HG02852 (cell line): ENCODE measurements around the gene CXCR5.

Source experiments
- ATAC-seq: cut with Tn5 transposase; IDR thresholded peaks from one replicate; pipeline ENCODE4 v1.9.1; 2021; ENCODE audit warnings: mild to moderate bottlenecking, moderate library complexity; ENCODE audit not compliant: unreplicated experiment

Gene CXCR5

GRCh38 chr11:118911880-118912741 is 28.4 kb downstream of the CXCR5 start:
- ATAC-seq, result no peak

- ATAC-seq, result no peak
Observed at GRCh38 chr11:118912742-118913410, 29.2 kb downstream of the CXCR5 start.

DNA sequence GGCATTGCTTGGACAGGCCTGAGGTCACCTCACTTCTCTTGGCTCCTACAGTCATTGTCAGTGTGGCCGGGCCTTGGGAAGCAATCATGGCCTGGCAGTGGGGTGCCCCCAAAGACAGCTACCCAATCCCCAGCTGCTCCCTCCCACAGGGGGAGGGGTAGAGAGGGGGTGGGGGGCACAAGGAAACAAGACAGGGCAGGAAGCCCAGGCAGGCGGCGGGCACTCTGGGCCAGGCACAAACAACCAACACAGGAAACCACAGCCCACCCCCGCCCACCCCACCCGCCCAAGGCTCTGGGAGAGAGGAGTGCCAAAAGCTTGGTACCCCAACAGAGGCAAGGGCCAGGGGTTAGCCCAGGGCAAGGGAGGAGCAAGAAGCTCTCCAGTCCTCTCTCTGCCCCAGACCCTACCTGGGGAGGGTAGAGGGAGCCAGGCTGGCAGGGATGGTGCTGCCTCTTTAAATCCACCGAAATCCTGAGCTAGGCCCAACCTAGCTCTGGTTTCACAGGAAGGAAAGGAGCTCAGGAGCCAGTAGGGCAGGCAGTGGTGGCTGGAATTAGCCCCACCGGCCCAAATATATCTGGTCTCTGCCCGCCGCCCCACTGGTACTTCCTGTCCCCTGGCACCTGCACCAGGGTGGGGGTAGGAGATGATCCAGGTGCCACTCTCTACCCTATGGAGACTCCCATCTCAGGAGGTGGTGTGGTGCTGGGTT is 29.9 kb downstream of the CXCR5 start:
- ATAC-seq, result no peak

- ATAC-seq, result peak; percentile 12
Observed at GRCh38 chr11:118914178-118914918, 30.7 kb downstream of the CXCR5 start.

GRCh38 chr11:118914987-118915386 is 31.3 kb downstream of the CXCR5 start:
- peak; percentile 51 for ATAC-seq

- no peak for ATAC-seq
Observed at GRCh38 chr11:118915396-118915795, 31.7 kb downstream of the CXCR5 start.

DNA sequence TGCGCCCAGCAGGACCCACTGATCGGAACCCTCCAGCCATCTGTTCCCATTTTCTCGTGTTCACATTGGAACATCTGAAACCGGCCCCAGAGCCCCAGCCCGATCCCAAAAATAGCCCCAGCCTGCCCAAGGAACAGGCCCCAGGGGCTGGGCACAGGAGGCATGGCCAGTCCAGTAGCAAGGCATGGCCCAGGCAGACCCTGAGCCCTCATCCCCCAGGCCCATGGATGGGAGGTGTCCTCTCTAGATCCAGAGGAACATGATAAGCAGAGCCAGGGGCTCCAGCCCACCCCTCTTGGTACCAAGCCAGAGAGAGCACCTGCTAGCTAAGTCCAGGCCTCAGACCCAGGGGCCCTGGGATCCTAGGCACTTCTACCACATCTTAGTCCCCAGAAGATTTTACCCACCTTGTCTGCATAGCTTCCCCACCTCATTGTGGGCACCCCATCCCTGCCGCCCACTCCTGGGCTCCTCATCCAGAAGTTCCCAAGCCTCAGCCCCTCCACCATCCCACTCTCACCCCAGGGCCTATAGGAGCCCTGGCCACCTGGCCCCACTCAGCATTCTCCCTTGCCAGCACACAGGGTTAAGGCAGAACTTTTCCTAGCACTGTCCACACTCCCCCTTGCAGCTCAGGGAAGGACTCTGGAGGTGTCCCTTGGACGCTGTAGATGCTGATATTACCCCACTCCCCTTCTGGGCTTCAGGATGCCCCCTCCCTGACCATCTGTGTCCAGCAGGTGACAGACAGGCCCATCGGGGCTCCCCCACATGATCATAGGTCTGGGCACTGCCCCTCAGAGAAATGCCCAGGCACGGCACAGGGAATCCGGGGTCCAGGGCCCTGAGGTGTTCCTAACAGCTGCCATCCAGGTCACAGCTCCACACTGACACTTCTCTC is 32.5 kb downstream of the CXCR5 start:
- no peak for ATAC-seq

GRCh38 chr11:118916842-118917388 is 33.2 kb downstream of the CXCR5 start:
- no peak for ATAC-seq

DNA sequence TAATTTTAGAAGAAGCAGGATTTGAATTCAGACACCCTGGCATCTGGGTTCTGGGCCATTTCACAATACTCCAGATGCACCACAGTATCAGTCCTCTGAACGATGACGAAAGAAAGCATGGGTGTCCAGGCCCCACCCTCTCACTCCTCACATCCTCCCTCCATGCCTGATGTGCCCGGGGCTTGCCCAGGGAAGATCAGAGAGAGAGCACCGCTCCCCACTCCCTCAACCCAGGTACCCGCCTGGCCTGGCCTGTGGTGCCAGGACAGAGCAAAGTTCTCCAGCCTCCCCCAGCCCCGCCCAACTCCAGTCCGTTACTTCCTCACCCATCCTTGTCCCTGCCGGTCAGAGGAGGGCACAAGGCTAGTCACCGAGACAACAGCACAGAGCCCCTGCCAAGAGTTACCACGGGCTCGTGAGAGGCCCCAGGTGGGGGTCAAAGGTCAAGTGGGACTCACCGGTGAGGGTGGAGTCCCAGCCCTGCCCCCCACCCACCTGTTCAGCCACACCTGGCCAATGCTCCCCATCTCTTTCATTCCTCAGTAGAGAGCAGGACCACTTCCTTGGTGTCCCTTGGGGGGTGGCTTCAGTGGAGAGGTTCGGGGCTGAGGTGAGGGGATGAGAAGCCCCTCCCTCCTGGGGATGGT is 33.9 kb downstream of the CXCR5 start:
- no peak for ATAC-seq

GRCh38 chr11:118918128-118918685 is 34.5 kb downstream of the CXCR5 start:
- ATAC-seq, result no peak

GRCh38 chr11:118918686-118919280 is 35.1 kb downstream of the CXCR5 start:
- no peak for ATAC-seq

DNA sequence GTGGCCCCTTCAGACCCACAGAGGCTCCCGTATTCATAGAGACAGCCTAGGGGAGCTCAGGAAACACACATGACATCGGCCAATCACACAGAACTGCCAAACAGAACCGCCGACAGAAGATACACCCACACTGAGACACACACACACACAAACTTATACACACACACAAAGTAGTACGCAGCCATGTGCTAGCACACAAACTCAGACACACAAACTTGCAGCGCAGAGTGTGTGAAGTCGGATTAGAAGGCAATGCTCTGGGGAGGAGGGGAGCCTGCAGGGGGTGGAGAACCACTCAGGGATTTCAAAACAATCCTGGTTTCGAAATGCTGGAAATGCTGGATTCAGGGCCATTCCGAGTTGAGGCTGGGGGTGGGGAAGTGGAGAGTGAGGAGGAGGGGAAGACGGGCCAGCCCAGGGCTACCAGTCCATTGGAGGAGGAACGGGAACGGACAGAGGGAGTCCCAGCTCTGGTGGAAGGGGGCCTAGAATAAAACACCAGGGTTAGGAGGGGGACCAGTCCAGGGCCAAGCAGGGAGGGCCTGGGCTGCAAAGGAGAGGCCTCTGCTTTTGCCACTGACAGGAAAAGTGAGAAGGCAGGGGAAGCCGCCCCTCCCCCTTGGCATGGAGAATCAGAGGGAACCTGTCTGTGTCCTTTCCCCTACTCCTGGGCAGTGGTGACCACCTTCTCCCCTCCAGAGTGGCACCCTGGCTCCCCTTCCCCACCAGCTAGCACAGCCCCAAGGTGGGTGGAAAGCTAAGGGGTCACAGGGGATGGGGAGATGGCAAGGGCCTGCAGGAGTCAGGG is 37.6 kb downstream of the CXCR5 start:
- ATAC-seq, result no peak

DNA sequence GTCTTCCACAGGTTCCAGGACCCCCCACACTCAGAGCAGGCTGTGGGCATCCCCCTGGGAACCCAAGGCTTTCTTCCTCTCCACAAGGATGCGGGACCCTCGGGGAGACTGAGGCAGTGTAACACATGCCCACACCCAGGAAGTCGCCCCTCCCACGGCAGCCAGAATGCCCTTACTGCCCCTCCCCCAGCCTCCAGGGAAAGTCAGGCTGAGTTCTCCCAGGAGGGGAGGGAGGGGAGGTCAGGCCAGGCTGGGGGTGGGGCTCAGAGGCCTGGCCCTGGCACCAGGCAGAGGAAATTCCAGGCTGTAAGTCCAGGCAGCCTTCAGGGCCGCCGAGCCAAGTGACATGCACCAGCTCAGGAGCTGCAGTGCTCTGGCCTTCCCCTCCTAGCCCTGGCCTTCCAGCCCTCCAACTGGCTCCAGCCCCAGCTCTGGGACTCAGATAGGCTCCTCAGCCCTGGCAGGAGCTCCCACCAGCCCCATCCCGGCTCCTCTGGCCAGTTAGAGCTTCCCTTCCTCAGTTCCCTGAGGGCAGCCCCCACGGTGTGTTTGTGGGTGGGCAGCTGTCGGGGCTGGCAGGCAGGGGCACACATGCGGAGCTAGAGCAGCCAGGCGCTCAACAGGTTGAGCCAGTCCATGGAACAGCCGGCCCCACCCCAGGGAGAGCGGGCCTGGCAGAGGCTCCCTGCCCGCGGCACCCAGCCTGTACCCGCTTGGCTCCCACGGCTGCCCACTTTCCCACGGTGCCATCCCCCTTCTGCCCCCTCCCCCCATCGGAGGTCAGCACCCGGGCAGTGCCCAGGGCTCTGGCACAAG is 38.4 kb downstream of the CXCR5 start:
- ATAC-seq, result no peak

- no peak for ATAC-seq
Observed at GRCh38 chr11:118922745-118923627, 39.3 kb downstream of the CXCR5 start.

DNA sequence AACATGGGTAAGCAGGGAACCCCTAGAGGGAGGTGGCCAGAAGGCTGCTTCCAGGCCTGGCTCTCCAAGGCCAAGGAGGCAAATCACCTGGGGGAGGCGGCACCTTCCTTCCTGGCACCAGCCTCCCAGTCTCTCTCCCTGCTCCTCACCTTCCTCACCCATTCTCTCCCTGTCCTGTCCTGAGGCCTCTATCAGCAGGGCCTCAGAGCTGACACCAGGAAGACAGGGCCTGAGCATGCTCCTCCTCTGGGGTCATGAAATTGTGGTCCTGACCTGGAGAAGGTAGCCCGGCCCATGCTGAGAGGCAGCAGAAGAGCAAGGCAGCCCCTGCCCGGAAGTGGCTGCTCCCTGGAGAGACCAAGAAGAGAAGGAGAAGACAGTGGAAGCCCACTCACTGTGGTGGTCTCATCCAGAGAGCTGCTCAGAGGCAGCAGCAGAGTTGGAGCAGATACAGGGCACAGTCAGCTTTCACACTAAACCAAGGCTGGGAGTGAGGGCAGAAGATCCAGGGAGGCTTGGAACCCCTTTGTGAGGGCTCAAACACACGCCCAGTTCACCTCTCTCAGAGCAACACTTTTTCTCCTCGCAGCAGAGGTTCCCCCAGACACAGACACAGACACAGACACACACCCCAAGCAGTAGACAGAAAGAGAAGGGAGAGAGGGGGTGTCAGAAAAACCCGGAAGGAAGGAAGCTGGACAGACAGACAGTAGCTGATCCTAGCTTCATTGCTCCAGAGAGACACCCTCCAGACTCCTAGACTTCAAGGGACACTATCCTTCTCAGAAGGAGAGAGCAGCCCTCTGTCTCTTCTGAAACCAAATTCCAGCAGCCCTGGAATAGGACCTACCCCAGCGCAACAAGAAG is 40.3 kb downstream of the CXCR5 start:
- ATAC-seq, result no peak
